ENCODE measurements around the gene NOTCH1.

Gene NOTCH1

DNA sequence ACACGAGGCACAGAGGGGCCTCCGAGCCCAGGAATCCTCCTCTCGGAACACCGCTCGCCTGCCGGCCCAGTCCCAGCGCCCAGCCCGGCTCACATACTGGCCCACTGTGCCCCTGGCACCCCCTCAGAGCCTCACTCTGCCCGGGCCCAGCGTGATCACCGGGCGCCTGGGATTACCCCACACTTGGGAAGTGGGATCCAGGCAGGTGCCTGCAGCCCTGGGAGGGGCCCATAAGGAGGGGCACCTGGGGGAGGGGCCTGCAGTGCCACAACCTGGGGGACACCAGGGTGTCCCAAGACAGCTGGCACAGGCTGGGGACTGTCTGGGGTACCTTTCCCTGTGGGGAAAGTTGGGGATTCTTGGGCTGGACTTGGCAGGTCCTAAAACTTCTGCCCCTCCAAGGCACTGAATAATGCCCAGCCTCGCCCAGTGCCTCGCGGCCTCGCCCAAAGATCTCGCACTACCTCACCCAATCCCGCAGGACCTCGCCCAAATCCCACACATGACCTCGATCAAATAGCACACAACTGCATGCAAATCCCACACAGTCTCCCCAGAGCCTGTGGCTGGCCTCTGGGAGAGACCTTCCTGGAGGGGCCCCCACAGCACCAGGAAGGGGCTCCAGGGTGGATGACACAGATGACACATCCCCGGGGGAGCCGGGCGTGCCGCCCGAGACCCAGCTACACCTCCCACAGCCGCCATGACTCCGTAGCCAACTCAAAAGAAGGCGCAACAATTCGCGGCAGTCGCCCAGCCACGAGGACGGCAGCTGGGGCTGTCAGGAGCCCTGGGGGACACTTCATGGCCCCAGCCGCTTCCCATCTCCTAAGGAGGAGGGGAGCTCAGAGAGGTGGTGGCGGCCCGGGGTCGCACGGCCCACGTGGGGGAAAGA, 13.7 kb downstream of the NOTCH1 start:
- no peak for DNase-seq (ENCODE audit: low spot score)

DNA sequence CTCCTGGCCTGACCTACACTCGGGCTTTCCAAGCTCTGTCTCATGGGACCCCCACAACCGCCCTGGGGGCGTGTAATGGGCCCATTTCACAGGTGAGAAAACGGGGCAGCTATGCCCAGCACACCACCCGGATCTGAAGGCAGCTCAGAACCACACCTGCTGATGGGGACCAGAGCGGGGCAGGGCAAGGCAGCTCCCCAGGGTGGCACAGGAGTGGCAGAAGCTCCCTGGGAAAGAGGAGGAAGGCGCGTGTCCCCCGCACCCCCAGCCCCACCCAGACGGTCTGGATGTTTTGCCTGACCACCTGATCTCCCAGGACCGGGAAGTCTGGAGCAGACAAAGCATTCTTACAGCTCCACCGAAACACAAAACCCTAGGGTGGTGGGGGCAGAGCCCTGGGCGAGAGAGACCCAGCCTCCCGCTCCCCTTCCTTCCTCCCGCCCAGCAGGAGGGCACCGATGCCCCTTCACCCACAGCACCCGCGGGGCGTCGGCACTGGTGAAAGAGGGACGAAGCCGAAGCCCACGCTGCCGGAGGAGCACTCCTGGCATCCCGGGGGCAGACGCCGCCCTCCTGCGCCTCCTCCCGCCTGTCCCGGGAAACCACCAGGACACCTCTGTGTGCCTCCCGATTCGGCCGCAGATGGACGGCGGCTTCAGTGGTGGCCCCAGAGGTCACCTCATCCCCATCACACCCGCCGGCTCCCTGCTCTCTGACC, 14.5 kb downstream of the NOTCH1 start:
- DNase-seq (ENCODE audit: low spot score), result no peak

DNA sequence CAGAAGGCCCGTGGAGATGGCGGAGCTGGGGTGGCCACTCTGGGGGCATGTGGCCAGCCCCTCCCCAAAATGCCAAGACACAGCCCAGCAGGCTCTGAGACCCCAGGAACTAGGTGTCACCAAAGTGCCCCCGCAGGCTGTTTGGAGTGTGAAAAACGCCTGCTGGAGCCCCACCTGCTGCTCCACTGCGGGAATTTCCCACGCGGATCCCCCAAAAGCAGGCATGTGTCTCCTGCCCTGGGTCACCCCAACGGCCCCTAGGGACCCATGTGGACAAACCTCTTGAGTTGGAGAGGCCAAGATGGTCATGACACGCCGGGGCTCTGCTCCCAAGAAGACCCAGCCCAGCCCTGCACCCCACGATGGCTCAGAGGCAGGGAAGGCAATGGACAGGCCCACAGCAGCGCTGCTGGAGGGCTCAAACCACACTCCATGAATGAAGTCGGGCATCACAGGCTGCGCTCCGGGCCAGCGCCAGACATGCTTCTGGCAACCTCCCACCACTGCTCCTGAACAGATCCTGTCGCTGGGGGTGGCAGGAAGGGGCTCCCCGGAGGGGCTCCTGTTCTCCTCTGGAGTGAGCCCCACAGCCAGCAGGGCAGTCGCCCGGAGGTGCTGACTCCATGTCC, 15.3 kb downstream of the NOTCH1 start:
- DNase-seq (ENCODE audit: low spot score), result no peak

DNA sequence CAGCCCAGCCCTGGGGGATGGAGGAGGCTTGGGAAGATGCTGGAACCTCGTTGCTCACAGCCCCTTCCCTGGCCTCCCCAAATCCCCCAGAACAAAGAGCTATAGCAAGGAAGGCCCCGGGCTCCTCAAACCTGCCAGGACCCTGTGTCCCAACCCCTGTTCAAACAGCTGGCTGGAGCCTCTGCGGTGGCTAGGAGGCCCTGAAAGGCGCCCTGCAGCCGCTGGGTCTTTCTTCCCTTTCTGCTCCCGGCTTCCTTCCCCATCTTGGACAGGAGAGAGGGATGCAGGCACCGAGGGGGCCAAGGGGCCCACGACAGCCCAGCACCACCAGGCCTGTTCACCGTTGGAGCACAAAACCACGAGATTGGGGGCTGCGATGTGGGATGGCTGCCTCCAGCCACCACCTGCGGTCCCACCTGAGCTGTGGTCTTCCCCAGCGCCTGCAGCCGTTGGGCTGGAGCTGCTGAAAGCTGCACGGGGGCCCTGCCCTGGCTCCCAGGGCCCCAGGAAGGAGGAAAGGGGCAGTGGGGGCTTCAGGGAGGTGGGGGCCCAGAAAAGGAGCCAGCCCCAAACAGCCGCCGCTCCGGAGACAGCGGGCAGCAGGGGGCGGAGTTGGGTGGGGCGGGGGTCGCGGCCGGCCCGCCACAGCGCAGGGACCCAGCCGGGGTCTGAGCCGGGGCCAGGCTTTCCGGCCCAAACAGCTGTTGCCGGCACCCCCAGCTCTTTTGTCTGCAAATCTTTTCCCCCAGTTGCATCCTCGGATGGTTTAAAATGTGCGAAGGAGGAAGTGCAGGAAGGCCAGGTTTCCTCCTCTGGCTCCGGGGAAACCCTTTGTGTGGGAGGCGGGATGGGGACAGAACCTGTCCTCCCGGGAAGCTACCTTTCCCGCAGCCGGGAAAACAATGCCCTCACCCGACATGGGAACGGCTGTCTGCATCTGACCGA, 16.1 kb downstream of the NOTCH1 start:
- DNase-seq (ENCODE audit: low spot score), result no peak

DNA sequence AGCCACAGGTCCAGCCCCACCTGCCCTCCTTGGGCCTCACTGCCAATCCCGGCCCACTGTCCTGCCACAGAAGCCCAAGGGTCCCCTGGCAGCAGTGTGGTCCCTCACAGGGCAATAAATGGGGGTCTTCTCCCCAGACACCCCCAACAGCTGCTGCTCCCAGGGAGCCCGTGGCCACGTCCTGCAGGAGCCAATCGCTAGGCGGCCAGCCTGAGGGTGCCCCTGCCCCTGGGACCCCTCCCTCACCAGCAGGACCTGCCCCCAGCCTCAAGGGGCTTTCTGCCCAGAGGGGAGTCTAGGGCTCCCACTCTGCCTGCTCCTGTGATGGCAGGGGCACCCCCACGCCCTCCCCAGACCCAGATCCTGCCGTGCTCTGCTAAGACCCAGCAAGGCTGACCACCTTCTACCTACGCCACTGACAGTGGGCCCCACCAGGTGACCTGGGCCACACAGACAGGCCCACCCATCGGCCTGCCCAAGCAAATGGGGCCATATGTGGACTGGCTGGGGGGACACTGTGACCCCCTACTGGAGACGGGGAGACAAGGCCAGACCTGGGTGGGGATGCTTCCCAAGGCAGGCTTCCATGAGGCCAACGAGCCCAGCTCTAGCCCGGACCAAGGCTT, 17.0 kb downstream of the NOTCH1 start:
- no peak for DNase-seq (ENCODE audit: low spot score)

DNA sequence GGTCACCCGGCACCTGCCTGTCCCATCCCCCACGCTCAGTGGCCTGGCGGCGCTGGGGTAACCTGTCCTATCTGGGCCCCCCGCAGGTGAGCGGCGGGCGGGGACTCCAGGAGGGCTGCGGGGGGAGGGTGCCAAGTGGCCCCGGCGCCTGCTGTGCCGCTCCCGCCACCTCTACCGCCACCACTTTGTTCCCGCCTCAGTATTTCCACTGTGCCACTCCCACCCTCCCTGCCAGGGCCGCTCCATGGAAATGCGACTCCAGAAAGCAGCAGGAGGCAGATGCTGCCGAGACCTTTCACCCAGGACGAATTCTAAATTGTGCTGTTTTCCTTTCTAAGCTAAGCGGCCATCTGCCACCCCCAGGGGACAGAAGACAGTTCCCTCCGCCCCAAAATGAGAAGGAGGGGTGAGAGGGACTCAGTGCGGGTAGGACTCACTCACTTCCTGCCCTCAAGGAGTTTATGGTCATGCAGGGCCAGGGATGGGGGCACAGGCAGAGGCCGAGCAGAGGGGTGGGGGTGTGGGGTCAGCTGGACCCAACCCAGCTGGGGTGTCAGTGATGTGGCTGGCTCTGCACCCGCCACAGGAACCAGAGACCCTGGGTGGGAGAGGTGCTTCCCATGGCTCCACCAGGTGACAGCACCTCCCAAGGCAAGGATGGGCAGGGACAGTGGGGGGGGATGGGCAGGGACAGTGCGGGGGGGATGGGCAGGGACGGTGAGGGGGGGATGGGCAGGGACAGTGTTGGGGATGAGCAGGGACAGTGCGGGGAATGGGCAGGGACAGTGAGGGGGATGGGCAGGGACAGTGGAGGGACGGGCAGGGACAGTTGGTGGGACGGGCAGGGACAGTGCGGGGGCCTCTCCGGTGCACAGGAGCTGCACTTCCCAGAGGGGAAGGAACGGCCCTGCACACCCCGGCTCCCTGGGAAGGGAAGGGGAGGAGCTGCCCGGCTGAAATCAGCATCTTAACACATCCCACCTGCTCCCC, 17.8 kb downstream of the NOTCH1 start:
- peak; percentile 67 for DNase-seq (ENCODE audit: low spot score)

DNA sequence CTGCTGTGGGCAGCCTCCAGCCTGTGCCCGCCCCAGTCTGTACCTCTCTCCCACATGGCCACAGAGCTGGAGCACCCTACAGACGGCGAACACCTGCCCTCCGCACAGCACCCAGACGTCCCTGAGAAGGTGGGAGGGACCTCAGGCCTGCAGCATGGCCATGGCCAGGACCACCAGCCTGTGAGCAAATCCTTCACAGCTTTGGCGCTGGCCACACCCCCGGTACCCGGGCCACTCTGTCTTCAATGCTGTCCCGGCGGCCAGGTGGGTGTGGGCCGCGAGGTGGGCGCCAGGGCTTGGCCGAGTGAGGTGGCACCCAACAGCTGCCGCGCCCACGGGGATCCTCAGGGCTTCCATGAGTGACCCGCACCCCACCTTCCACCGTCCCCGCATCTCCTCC, 18.7 kb downstream of the NOTCH1 start:
- DNase-seq (ENCODE audit: low spot score), result no peak

DNA sequence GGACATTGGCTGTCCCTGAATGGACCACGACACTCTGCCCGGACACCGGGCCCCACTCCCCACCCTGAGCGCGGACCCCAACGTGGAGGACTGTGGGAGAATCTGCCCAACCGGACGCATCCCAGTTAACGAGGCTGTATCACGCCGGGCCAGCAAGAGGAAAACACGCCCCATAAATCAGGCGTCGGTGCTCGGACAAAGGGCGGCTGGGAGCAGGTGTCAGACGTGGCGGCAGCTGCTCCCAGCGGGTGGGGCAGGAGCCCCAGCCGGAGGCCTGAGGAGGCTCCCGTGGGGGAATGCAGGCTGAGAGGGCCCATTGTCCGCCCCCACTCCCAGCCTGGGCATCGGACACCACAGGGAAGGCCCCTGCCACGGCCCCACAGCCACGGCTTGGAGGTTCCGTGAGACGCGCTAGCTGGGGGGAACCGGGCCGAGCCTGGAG, 19.2 kb downstream of the NOTCH1 start:
- no peak for DNase-seq (ENCODE audit: low spot score)

DNA sequence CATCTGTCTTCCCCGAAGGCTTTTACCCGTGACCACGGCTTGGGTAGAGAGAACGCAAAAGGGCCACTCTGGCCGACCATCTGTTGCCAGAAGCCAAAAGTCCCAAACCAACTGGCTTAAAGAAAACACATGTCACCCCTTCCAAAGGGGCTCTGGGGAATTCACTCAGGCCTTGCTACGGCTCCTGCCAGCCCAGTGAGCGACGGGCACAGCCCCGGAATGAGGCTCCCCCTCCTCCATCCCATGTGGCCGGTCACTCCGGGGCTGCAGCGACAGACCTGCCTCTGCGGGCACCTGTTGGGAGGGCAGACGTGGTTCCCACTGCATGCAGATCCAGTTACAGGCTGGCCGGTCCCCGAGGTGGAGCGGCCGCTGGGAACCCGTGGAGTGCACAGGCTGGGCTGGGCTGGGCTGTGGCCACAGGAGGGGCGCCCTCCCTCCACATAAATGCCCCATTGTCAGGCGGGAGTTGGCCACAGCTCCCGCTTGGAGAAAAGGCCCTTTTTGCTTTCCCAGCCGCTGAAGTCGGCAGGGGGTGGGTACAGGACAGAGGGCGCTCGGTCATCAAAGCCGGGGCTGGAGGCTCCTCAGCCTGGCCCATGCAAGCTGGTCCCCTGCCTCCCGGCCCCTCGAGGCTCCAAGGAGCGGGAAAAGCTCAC, 19.9 kb downstream of the NOTCH1 start:
- DNase-seq (ENCODE audit: low spot score), result peak; percentile 64

DNA sequence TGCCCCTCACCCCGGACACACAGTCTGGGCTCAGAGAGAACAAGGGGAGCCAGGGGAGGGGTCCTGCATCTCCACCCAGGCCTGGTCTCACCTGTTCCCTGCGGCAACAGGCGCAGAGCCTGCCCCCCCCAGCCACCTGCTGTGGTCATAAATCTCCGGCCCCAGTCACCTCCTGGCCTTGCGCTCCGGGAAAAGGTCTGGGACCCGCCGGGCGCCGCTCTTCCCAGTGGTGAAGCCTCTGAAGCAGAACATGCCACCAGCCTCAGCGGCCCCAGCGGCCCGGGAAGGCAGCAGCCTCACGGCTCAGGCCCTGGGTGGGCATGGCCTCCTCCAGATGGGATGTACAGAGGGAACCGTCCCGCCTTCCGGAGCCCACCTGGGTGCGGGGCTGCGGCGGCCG, 20.6 kb downstream of the NOTCH1 start:
- no peak for DNase-seq (ENCODE audit: low spot score)

DNA sequence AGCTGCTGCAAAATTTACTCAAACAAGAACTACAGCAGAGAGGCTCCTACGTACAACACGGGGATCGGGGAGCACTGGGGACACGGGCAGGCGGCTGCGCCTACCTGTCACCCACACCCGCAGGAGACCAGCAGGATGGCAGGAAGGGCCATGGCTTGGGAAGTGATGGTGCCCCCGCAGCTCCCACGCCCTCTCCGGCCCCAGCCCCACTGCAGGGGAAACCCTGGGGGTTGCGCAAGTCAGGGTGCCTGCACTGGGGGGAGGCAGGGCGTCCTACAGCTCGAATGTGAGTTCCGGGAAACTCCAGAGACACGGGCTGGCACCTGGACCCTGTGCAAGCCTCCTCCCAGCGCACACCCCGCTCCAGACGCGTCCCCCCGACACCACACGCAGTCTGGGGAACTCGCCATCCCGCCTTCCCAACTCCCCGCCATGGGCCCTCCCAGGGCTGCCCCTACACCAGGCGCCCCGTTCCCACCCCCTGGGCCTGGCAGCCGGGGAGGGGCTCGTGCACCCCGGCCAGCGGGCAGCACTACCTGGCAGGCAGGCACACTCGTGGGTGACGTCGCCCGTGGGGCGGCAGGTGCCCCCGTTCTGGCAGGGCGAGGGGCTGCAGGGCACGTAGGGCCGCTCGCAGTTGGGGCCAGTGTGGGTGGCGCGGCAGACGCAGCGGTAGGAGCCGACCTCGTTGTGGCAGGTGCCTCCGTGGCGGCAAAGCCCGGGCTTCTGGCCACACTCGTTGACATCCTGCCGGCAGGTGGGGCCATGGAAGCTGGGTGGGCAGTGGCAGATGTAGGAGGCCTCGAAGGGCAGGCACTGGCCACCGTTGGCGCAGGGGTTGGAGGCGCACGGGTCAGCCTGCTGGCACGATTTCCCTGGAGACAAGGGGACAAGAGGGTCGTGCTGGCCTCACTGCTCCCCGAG, 23.3 kb downstream of the NOTCH1 start:
- no peak for DNase-seq (ENCODE audit: low spot score)

DNA sequence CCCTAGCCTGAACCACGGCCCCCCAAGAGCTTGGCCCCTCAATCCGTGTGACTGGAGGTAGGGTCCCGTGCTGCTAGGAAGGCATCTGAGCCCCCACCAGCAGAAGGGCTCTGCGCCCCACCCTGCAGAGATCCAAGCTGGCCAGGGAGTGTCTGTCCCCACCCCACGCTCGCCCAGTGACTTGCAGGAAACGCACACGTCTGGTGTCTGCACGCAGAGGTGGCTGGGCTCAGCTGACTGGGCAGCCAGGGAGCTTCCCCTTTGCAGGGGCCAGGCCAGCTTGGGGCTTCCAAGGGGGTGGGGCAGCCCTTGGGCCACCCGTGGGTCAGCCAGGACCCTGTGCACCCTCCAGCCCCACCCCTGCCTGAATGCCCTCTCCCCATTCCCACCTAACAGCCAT, 24.3 kb downstream of the NOTCH1 start:
- DNase-seq (ENCODE audit: low spot score), result no peak

DNA sequence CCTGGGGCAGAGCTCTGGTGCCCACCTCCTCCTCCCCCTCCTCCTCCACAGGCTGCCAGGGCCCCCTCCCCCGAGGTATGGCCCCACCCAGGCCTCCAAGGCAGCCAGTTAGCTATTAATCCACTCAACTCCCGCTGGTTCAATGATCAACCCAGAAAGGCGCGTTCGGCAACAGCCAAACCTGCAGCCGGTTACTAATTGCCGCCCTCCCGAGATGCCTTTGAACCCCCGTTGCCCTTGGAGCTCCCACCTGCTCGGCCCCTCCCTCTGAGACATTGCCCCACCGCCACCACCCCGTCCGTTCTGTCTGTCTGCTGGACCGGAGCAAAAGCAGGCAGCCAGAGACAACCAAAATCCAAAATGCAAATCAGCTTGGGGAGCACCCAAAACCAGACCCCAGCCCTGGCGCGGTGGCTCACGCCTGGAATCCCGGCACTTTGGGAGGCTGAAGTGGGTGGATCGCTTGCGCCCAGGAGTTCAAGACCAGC, 25.8 kb downstream of the NOTCH1 start:
- DNase-seq (ENCODE audit: low spot score), result no peak

DNA sequence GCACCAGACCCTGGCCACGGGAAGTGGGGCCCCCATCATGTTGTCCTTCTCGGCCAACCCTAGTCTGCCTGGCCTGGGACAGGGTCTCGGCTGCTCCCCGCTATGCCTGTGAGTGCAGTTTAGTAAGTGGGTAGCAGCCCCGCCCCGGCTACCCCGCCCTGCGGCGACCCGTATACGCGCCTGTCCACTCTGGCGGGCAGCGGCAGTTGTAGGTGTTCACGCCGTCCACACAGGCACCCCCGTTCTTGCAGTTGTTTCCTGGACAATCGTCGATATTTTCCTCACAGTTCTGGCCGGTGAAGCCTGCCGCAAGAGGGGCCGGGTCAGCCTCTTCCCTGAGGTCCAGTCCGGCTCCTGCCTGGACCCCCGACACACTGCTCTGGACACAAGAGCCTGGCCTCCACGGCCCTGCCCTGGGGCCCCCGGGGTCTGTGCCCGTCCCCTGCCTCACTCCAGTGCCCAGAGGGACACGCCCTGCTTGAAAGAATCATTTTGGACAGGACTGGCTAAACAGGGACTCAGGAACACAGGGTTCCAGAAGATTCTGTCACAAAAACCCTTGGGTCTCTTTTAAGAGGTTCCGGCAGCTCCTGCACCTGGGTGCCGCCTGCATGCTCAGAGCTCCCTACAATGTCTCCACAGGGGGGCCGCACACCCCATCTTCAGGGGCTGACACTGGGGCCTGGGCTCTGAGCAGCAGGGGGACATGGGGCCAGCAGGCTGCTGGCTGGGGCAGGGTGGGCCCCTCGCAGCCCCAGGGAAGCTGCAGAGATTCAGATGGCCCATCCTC, 26.4 kb downstream of the NOTCH1 start:
- DNase-seq (ENCODE audit: low spot score), result no peak

DNA sequence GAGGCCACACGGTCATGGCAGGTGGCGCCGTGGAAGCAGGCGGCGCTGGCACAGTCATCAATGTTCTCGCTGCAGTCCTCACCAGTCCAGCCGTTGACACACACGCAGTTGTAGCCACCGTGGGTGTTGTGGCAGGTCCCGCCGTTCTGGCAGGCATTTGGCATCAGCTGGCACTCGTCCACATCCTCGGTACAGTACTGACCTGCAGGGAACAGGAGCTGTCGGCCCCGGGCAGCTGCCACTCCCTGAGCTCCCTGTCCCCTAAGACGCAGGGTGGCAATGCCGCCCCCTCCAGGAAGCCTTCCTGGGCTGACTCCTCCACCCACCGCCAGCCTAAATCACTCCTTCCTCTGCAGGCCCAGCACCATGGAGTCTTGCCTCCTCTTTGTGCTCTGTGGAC, 27.2 kb downstream of the NOTCH1 start:
- no peak for DNase-seq (ENCODE audit: low spot score)

DNA sequence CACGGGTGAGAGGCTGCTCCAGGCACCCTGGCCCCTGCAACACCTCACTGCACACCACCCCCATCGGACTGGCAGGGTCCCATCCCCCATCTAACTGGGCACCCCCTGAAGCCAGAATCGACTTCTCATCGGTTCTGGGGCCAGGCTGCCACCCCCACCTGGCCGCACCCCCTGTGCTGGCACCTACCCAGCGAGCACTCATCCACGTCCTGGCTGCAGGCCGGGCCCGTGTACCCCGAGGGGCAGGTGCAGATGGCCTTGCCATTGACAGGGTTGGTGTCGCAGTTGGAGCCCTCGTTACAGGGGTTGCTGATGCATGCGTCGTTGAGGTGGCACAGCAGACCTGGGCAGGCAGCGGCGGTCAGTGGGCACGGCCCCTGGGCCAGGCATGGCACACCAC, 27.9 kb downstream of the NOTCH1 start:
- no peak for DNase-seq (ENCODE audit: low spot score)

DNA sequence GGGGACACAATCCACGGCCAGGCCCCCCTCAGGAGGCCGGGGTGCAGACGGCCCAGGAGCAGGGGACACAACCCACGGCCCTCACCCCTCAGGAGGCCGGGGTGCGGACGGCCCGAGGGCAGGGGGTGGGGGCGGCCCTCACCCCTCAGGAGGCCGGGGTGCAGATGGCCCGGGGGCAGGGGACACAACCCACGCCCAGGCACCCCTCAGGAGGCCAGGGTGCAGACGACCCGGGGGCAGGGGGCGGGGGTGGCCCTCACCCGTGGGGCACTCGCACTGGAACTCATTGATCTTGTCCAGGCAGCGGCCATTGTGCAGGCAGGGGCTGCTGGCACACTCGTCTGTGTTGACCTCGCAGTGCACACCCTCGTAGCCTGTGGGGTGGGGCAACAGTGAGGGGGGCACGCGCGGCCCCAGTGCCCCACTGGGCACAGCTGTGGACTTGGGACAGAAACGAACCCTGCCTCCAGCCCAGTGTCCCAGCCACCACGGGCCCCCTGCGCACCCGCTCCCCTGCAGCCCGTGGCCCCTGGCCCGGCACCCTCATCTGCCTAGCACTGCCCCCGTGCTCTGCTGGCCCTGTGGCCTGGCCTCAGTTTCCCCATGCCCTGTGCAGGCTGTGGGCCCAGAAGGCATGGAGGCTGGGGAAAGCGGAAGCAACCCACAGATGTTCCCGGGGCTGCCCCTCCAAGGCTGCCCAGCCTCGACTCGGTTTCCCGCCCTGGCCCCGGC, 28.7 kb downstream of the NOTCH1 start:
- no peak for DNase-seq (ENCODE audit: low spot score)

Data from iPS-NIHi11 (cell line).